Stimulated activated CD4-positive, alpha-beta T cell treated with anti-CD3 and anti-CD28 coated beads, Interleukin-1b, Interleukin-23, amount 100 ng/mL, for 48 hours (primary cell): Measurements from ENCODE around the gene R3HDM1.
"Not testable (repeated sequence)": the region's sequence is repeated elsewhere in the genome, so short reads cannot be mapped to it uniquely, and the experiment has no call there.

ENCODE experiments used
- DNase-seq: peaks from one replicate; pipeline ENCODE4 v3.0.0-alpha.2; 2020

R3HDM1 gene

DNA sequence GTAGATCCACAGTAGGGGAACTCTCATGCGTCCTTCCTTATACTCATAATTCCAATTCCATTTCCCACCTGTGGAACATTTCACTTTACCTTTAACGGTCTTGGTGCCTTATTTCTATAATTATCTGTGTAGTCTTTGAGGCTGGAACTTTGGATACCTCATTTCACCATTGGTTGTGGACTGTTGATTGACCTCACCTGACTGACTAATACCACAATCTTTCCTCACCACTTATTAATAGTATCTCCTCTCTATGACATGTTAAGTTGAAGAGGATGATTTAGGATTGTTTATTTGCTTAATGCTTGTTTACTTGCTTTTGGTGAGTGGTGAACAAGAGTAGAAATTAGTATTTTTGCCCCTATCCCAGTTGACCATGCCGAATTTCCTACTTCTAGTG, 50.0 kb downstream of the R3HDM1 start:
- no peak for DNase-seq

DNA sequence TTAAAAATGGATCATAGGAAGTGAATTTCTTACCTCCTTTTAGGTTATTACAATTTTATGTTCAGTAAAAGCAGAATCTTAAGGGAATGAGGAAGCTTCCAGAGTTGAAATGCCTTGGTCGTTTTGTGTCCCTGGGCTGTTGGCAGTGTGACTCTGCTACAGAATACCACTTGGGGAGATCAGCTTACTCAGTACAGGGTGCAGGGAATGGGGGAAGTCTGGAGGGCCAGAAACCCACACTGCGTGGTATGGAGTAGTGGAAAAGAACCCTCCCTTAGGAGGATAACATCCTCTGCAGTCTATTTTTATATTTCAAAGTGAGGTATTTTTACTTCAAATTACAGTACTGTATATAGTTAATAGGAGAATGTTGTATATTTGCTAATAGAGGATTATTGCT, 51.1 kb downstream of the R3HDM1 start:
- no peak for DNase-seq

DNA sequence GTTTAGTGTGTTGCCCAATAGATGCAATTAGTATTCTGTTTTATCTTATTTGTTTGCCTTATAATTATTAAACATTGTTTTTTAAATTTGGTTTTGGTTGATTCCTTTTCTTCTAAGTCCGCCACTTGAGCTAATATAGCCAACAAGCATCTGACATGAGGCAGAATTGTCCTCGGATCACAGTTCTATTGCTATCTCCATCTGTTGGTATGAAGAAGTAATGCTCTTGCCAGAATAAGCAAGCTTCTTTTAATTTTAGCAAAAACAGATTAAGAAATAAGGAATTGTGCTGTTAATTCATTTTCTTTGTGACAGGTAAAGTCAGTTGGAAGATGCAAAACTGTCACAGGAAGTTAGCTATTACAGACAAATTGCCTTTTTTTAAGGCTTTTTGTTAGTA, 54.3 kb downstream of the R3HDM1 start:
- DNase-seq, result no peak

DNA sequence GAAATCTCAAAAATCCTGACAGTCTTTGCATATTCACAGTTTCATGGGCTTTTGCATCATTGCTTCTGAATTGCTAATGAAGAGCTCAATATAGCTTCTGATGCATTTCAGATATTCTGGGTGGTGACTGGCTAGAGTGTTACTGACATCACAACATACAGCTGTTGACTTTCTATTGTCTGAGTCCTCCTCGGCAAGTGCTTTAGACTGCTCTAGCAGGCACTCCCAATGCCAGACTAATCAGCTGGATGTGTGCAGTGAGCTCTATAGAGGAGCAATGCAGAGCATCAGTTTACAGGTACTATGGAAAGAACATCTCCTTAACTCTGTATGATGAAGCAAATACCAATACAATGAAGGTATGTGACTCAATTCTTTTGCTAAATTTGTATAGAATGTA, 54.9 kb downstream of the R3HDM1 start:
- DNase-seq, result no peak

DNA sequence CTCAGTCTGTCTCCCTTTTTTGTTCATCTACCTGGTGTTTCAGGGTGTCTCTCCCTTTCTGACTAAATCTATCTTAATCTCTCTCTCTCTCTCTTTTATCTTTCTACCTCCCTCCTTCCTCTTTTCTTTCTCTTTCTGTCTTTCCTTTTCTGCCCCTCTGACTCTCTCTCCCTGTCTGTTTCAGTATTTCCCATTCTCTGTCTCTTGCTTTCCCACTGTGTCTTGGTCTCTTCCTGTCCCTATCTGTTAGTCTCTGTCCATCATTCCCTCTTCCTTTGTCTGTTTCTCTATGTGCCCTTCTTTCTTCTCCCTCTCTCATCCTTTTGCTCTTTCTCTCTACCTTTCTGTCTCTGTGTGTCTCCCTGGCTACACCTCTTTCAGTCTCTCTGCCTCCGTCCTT, 56.7 kb downstream of the R3HDM1 start:
- no peak for DNase-seq

DNA sequence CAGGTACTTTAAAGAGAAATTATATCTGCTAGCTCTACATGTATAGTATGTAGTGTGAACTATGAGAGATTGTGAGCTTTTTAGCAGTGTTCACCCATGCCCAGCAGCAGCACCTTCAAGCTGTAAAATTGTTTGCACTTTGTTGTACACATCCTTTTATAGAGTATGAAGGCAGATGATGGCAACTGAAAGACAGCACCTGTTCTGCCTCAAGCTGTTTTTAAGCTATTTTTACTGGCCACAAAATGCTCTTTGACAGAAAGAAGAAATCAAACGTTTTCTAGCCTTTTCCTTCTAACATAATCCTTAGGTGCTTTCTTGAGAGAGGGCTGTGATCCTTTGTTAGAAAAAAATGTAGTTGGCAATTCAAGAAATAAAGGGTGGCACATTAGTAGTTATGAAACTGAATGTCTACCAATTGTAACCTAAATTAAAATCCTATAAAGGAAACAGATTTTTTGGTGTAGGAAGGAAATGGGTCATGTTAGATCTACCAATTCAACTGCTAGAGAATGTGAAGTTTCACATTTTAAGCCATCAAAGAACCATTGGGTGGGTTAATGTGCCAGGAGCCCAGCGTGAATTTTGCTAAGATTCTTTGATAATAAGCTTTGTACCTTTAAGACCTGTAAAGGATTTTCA, 59.5 kb downstream of the R3HDM1 start:
- DNase-seq, result no peak

DNA sequence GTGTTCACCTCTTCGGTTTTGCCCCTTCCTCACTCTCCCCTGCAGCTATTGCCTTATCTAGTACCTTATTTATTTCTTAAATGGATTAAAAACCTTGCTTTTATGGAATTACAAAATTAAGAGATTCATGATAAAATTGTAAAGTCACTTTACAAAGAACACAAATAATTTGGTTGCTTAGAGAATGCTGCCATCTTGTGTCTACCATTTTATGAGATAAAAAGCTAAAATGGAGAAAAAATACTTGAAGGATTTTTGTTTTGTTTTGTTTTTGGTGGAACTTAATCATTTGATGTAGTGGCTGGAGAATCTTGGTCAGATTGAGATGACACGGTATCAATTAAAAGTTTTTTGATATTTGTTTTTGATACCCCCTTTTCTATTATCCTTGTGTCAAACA, 69.6 kb downstream of the R3HDM1 start:
- no peak for DNase-seq

DNA sequence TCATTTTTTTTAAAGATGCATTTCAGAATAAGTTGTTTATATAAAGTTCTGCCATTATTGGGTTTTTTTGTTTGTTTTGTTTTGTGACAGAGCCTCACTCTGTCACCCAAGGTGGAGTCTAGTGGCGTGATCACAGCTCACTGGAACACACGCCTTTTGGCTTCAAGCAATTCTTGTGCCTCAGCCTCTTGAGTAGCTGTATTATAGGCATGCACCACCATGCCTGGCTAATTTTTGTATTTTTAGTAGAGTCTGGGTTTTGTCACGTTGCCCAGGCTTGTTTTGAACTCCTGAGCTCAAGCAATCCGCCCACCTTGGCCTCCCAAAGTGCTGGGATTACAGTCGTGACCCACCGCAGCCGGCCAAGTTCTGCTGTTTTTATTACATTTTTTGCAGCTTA, 72.3 kb downstream of the R3HDM1 start:
- DNase-seq, result no peak

DNA sequence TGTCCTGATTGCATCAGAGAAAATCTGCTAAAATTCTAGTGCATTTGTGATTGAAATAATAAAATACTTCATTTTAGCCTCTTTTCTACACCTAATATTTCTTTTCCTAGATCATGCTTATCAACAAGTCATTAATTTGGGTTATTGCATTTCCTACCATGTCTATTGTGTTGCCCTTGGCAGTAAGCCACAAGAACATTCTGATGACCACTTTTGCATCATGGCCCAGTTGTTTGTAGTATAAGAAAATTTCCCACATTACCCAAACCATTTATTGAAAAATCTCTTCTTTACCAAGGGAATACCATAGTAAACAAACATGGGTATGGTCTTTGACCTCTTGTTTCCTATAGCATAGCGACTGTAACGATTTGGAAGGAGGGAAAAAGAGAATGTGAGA, 76.3 kb downstream of the R3HDM1 start:
- DNase-seq, result no peak

DNA sequence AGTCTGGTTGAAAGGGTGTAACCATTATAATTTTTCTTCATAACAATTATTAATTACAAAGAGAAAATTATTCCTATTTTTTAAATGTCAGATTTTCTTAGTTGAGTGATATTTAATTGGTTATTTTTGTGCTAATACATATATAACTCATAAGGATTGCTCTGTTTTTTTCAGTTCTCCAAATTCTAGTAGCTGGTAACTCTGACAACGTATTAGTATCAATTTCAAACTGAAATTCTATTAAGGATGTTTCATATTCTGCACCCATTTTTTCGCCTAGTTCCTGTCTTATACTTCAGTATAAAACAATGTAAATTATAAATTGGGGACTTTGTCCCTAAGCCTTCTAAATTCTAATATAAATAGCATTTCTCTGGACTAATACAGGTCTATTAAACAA, 81.0 kb downstream of the R3HDM1 start:
- no peak for DNase-seq

DNA sequence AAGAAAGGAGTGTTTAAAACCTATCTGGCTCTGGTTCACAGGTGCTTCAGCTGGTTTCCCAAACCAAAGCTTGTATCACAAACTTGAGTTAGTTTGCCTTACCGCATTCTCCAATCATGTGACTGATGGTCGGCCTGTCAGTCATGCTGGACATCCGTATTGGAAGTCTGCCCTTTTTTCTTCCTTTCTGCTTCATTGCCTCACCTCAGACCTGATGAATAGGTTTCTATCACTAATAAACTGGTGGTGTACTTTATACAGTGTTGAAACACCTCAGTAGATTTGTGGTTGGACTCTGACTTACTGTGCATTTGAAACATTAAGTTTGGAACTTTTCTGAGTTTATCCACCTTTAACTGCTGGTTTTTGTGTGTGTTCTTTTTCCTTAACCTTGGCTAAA, 84.1 kb downstream of the R3HDM1 start:
- DNase-seq, result no peak

DNA sequence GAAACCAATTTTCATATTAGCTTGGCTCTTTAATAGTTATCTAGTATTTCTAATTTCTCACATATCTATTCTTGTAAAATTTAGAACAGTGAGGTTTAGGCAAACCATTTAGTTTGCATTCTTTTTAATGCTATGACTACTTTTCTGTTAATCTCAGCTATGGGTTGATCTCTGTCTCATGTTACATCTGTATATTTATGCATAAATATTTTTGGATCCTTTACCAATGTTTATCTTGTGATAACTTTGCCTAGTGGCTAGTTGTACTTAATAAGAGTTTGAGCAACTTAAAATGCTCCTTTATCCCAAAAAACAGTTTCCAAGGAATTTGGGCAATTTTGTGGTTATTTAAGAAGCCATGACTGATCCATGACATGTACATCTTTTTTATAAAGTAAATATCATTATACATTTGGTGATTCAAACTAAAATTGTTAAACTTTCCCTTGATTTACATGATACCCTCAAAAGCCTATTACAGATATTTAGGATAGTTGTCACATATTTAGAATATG, 86.3 kb downstream of the R3HDM1 start:
- no peak for DNase-seq

DNA sequence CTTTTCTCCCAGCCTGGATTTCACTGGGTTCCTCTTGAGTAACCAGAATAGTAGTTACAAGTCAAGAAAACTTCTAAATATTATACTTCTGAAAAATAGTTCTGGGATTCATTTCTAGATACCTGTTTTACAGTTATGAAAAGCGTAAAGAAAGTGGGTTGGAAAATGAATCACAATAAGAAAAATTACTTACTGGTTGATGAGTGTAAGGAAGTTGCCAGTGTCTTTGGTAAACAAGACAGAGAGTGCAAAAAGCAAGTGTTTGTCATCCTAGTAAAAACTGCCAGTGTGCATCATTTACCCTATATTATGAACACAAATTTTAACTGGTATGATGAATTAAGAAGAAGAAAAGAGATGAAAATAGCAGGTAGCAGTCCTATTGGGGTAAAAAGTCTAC, 88.9 kb downstream of the R3HDM1 start:
- no peak for DNase-seq

DNA sequence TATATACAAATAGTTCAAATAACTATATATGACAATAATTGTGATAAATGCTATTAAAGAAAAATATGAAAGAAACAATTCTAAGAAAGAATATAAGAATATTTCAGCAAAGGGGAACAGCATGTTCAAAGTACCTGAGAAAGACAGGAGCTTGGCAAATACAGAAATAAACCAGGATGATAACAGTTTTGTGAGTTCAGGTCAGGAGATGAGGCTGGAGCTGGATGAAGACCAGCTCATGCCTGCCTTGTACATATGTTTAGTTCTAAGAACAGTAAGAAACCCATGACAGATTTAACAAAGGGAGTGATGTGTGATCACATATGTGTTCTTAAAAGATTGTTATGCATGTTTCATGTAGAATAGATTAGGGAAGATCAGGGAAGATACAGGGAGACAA, 98.2 kb downstream of the R3HDM1 start:
- DNase-seq, result no peak

DNA sequence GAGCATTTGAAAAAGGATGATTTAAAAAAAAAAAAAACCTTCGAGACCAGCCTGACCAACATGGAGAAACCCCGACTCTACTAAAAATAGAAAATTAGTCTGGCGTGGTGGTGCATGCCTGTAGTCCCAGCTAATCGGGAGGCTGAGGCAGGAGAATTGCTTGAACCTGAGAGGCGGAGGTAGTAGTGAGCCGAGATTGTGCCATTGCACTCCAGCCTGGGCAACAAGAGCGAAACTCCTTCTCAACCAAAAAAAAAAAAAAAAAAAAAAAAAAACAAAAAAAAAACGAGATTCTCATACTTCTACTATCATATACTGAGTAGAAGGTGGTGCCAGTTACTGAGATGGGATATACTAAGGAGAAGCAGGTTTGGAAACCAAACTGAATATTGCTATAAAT, 98.8 kb downstream of the R3HDM1 start:
- not testable (repeated sequence) for DNase-seq

DNA sequence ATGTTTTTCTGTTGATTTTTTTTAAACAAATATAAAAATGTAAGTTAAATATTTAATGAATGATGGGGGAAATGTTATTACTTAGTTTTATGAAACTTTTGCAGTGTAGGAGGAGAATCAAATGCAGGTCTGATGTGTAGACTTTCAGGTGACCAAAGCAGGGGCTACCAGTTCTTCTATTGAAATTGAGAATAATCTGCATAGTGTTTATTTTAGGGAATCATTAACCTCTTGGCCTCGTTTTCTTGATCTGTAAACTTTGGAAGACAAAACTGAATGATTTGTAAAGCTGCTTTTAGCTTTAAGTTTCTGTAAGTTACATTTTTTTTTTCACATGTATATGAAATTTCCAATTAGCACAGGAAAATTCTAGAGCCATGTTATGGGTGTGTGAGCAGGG, 99.2 kb downstream of the R3HDM1 start:
- DNase-seq, result no peak

DNA sequence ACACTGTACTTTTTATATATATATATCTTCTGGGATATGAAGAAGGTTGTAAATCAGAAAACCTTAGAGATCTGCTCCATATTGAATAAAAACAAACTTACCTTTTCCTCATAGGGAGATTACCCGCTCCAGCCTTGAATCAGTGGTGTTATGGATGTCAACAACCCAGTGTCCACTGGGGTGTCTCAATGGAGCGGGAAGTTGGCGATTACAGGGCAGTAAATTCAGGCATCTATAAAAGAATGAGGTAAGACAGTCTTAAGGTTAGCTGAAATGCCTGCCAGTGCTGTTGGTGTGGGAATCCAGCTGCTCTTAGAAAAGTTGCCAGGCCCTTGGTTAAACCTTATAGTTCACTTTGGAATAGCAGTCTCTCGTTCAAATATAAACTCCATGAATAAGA, 102.3 kb downstream of the R3HDM1 start:
- DNase-seq, result no peak

DNA sequence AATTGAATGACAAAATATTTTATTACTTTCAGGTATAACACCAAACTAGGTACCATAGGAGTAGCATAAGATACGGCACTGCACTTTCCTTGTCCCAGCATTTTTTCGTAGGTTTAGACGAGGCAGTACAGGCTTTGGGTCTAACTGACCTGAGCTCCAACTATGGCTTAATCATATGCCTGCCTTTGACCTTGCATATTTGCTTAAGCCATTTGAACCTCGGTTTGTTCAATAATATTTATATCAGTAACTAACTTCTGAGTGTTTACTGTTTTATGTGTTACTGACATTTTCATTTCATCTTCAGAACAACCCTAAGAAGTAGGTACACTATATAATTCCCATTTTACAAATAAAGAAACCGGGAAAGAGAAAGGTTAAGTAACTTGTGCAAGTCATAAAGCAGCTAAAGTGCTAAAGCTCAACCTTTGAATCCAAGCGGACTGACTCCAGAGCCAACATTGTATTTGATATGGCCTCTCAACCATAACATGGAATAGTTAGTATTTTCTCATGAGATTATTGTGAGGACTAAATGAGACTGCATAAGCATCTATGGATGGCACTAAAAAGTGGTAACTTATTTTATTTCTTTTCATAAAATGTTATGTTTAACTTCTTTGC, 104.0 kb downstream of the R3HDM1 start:
- no peak for DNase-seq

DNA sequence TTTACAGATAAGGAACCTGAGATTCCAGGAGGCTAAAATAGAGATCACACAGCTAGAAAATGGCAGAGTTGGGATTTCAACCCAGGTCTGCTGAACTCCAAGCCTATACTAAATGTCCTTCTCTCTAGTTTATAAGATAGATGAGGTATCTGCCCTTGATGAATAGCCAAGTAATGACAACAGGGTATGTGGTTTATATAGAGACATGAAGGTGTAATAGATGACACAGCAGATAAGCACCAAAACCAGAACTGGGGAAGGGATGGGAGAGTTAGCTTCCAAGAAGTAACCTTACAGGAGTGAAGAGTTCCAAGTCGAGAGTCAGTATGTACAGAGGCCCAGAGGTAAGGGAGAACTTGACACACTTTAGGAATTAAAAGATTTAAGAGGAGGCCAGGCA, 105.7 kb downstream of the R3HDM1 start:
- no peak for DNase-seq

DNA sequence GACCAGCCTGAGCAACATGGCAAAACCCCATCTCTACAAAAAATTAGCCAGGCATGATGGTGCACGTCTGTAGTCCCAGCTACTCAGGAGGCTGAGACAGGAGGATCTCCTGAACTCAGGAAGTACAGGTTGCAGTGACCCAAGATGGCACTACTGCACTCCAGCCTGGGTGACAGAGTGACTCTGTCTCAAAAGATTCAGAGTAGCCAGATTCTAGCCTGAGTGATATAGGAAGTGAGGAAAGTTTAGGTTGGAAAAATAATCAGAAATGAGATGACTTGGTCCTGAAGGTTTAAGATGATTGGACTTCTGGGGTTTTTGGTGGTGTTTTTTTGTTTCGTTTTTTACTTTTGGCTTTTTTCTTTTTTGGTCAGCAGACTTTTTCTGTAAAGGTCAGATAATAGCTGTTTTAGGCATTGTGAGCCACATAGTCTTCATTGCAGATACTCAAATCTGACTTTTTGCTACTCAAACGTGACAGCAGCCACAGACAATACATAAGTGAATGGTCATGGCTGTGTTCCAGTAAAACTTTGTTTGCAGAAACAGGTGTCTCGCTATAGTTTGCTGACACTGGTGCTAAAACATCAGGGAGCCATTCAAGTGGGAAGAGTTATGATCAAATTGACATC, 106.3 kb downstream of the R3HDM1 start:
- no peak for DNase-seq

DNA sequence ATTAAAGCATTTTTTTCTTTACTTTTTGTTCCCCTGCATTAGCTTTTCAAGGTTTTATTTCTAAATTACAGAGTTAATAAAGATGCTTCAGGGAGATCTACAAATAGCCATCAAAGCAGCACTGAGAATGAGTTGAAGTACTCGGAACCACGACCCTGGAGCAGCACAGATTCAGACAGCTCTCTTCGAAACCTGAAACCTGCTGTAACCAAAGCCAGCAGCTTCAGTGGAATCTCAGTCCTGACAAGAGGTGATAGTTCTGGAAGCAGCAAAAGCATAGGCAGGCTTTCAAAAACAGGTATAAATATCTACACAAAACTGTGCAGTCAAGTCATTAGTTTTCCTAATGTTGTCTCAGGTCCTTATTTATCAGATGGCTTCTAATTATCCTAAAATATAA, 107.5 kb downstream of the R3HDM1 start:
- DNase-seq, result no peak

DNA sequence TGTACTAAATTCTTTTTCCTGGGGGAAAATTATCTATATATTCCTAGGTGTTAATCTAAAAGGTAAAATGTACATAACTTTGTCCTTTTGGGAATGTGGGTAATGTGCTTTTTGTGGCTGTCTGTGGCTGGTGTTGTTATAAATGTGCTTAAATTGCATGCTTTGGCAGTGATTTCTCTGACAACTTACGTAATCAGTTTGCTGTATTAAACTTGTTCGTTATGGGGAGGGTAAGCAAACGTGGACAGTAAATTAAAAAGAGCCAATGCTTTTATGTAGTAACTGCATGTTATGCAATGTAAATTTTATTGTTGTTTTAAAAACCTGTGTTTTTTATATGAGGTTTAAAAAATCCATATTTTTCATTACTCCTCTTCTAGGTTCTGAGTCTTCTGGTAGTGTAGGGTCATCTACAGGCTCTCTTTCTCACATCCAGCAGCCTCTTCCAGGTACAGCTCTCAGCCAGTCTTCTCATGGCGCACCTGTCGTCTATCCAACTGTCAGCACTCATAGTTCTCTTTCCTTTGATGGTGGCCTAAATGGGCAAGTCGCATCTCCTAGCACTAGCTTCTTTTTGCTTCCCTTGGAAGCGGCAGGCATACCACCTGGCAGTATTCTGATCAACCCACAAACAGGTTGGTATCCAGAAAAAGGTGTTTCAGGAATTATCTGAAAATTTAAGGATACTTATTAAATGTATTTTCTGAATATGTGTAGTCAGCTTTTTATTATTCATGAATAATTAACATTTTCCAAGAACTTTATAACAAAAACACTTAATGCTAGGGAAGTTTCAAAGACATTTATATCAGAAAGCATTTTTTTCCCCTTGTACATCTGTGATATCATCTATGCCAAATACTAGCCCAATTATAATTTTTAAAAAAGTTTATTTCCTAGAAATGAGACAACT, 110.1 kb downstream of the R3HDM1 start:
- DNase-seq, result no peak

DNA sequence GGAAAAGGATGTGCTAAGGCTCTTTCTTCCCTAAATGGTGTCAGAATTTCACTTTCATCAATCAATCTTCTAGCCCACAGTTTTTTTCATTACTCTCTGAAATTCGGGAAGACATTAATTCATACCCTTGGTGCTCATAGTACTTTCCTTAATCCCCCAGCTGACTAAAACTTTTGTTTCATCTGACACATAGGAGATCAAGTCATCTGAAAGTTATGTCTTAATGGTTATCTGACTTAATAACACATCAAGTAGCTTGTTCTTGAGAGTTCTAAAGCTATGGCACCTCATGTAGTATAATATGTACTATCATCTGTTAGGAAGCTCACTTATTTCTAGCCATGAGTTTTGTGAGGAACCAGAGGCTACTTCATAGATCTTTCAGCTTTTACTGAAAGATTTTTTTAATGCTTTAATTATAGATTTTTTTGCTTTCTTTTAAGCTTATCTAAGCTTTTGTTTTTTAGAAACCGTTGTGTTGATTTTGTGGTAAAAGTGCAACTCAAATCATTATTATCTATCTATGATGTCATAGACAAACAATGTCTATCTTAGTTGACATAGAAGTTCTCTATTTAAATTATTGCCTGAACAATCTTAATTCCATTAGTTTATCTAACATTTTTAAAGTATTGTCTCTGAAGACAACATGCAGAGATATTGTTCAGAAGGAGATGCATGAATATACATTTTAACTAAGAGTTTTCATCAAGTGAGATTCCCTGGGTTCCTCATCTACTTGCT, 116.7 kb downstream of the R3HDM1 start:
- DNase-seq, result no peak
